Effector memory CD4-positive, alpha-beta T cell (primary cell): ENCODE results near the gene TBC1D23.
"Not testable (repeated sequence)": the region's sequence is repeated elsewhere in the genome, so short reads cannot be mapped to it uniquely, and the experiment has no call there.

ENCODE experiments used
- DNase-seq, 3 donors: peaks; one replicate each; pipeline ENCODE4 v3.0.0-alpha.2; 2020
- H3K27ac ChIP-seq: 2 replicates; pipeline ENCODE4 v1.7.0; 2013; ENCODE audit warnings: mild to moderate bottlenecking, low read length, moderate library complexity; ENCODE audit not compliant: insufficient read depth, poor library complexity, severe bottlenecking
- H3K27me3 ChIP-seq: replicated peaks from 2 replicates; pipeline ENCODE4 v1.7.0; 2013; ENCODE audit warnings: mild to moderate bottlenecking, low read length; ENCODE audit not compliant: insufficient read depth, control insufficient read depth, poor library complexity, severe bottlenecking
- H3K36me3 ChIP-seq: 2 replicates; pipeline ENCODE4 v1.7.0; 2013; ENCODE audit warnings: mild to moderate bottlenecking, low read length, moderate library complexity; ENCODE audit not compliant: control insufficient read depth, insufficient read depth
- H3K4me1 ChIP-seq: 2 replicates; pipeline ENCODE4 v1.7.0; 2013; ENCODE audit warnings: low read length, mild to moderate bottlenecking; ENCODE audit not compliant: control insufficient read depth, insufficient read depth, poor library complexity, severe bottlenecking
- H3K4me3 ChIP-seq: 2 replicates; pipeline ENCODE4 v1.7.0; 2013; ENCODE audit warnings: low read length, low read depth, mild to moderate bottlenecking; ENCODE audit not compliant: insufficient read depth, poor library complexity, severe bottlenecking
- H3K9me3 ChIP-seq: 2 replicates; pipeline ENCODE4 v1.7.0; 2013; ENCODE audit warnings: mild to moderate bottlenecking, low read length, moderate library complexity; ENCODE audit not compliant: control insufficient read depth

Gene TBC1D23

GRCh38 chr3:100268156-100268555 is 7.4 kb downstream of the TBC1D23 start:
- no peak for DNase-seq
- H3K36me3 ChIP-seq, result no peaks in the 10 kb centered on the region
- H3K27me3 ChIP-seq, result no peaks in the 10 kb centered on the region
- no peak overlapping the region for H3K4me3 ChIP-seq
- H3K9me3 ChIP-seq, result no peaks in the 10 kb centered on the region
- no peak overlapping the region for H3K27ac ChIP-seq
- H3K4me1 ChIP-seq, result no peaks in the 10 kb centered on the region

GRCh38 chr3:100269001-100269400 is 8.2 kb downstream of the TBC1D23 start:
- Histone ChIP-seq H3K4me3 (no peak overlapping the region), H3K36me3 (no peaks in the 10 kb centered on the region), H3K27ac (no peak overlapping the region), H3K27me3 (no peaks in the 10 kb centered on the region), H3K4me1 (no peaks in the 10 kb centered on the region), H3K9me3 (no peaks in the 10 kb centered on the region)
- DNase-seq, result no peak

GRCh38 chr3:100269410-100270214 is 8.8 kb downstream of the TBC1D23 start:
- no peak for DNase-seq
- H3K9me3 ChIP-seq, result no peaks in the 10 kb centered on the region
- H3K4me1 ChIP-seq, result no peaks in the 10 kb centered on the region
- no peak overlapping the region for H3K4me3 ChIP-seq
- no peaks in the 10 kb centered on the region for H3K27me3 ChIP-seq
- no peak overlapping the region for H3K27ac ChIP-seq
- no peaks in the 10 kb centered on the region for H3K36me3 ChIP-seq

DNA sequence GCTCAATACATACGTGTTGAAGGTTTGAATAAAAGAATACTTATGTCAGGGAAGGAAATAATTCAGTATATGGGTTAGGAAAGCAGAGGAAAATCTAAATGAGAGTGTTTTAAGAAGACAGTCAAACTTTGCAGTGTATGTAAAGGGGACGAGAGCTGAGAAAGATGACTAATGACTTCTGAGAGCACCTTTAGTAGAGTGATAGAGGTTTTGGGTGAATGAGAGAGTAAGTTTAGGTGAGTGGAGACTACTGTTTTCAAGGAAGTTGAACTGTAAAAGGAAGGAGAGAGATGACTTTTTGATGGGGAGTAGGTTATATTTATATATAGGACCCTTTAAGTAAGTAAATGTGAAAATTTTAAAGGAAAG is 9.4 kb downstream of the TBC1D23 start:
- no peaks in the 10 kb centered on the region for H3K36me3 ChIP-seq
- H3K4me1 ChIP-seq, result no peaks in the 10 kb centered on the region
- H3K9me3 ChIP-seq, result no peaks in the 10 kb centered on the region
- H3K27me3 ChIP-seq, result no peaks in the 10 kb centered on the region
- H3K4me3 ChIP-seq, result no peak overlapping the region
- H3K27ac ChIP-seq, result no peak overlapping the region
- DNase-seq, result no peak

DNA sequence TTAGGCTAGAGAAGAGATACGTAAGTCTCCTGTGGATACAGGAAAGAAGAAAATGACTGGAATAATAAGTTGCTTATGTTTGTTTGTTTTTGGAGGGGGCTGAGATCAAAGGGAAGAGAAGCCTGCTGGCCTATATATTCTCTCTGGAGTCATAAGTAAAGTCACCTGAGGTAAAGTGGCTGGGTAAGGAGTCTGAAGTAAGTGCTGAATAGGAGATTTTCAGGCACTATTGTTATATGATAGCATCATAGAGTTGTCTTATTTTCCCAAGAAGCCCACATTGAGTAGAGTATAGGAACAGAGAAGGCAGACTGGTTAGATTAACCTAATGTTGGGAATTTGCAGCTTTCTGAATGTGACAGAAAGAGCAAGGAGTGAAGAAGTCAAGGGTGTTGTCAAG is 10.7 kb downstream of the TBC1D23 start:
- Histone ChIP-seq H3K27ac (no peak overlapping the region), H3K4me3 (no peak overlapping the region), H3K9me3 (no peaks in the 10 kb centered on the region), H3K4me1 (no peaks in the 10 kb centered on the region), H3K27me3 (no peaks in the 10 kb centered on the region), H3K36me3 (no peaks in the 10 kb centered on the region)
- no peak for DNase-seq

- not testable (repeated sequence) for H3K4me1 ChIP-seq, H3K27me3 ChIP-seq, DNase-seq, H3K4me3 ChIP-seq, H3K27ac ChIP-seq, H3K36me3 ChIP-seq, H3K9me3 ChIP-seq
Observed at GRCh38 chr3:100272797-100273611, 12.2 kb downstream of the TBC1D23 start.

- peaks cover 3% of the 10 kb centered on the region for H3K4me1 ChIP-seq
- no peak for DNase-seq
- H3K4me3 ChIP-seq, result no peak overlapping the region
- no peaks in the 10 kb centered on the region for H3K36me3 ChIP-seq
- no peaks in the 10 kb centered on the region for H3K27me3 ChIP-seq
- H3K9me3 ChIP-seq, result no peaks in the 10 kb centered on the region
- H3K27ac ChIP-seq, result no peak overlapping the region
Observed at GRCh38 chr3:100274361-100274760, 13.6 kb downstream of the TBC1D23 start.

- Histone ChIP-seq H3K27me3 (no peaks in the 10 kb centered on the region), H3K27ac (no peak overlapping the region), H3K4me1 (peaks cover 3% of the 10 kb centered on the region), H3K9me3 (no peaks in the 10 kb centered on the region), H3K4me3 (no peak overlapping the region), H3K36me3 (peaks cover 13% of the 10 kb centered on the region)
- DNase-seq, result no peak
Observed at GRCh38 chr3:100277255-100277800, 16.5 kb downstream of the TBC1D23 start.

GRCh38 chr3:100278910-100279309 is 18.1 kb downstream of the TBC1D23 start:
- DNase-seq, result no peak
- Histone ChIP-seq H3K27me3 (no peaks in the 10 kb centered on the region), H3K4me1 (peaks cover 3% of the 10 kb centered on the region), H3K9me3 (no peaks in the 10 kb centered on the region), H3K36me3 (peaks cover 20% of the 10 kb centered on the region), H3K27ac (no peak overlapping the region), H3K4me3 (no peak overlapping the region)
